ENCODE measurements around the gene PDE6B. TPM values are rescaled to one million over a fixed set of nuclear protein-coding genes. Genes with fewer than 3 reads are reported as not detected.
"Not testable (repeated sequence)": the region's sequence is repeated elsewhere in the genome, so short reads cannot be mapped to it uniquely, and the experiment has no call there.

Gene PDE6B
- total RNA-seq, 1 experiment from 2014 or later, result not detected

- DNase-seq (ENCODE audit: low read depth in 1 of 2, low spot score in 2 of 2), result no peak
- Histone ChIP-seq H3K36me3 (no peaks in the 10 kb centered on the region), H3K4me3 (no peak overlapping the region), H3K9me3 (replicated peaks) (no peaks in the 10 kb centered on the region), H3K4me1 (replicated peaks) (no peaks in the 10 kb centered on the region), H3K27me3 (replicated peaks) (no peaks in the 10 kb centered on the region), H3K27ac (no peak overlapping the region)
Observed at GRCh38 chr4:632196-632790, 6.9 kb downstream of the PDE6B start.

DNA sequence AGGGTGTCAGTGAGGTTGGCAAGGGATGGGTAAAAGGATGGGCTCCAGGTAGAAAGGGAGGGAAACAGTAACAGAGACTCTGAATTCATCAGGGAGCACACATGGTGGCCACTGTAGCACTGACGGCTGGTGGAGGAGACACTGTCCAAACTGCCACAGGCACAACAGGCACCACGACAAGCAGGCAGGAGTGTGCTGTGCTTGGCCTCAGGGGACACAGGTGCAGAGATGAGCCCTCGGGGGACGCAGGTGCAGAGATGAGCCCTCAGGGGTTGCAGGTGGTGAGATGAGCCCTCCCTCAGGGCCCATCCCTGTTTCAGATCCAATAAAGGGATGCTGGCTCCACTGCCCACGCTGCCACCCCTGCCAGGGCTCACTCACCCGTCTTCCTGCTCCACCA is 7.6 kb downstream of the PDE6B start:
- H3K36me3 ChIP-seq, result no peaks in the 10 kb centered on the region
- no peak for DNase-seq (ENCODE audit: low read depth in 1 of 2, low spot score in 2 of 2)
- H3K9me3 ChIP-seq (replicated peaks), result no peaks in the 10 kb centered on the region
- H3K27ac ChIP-seq, result no peak overlapping the region
- no peaks in the 10 kb centered on the region for H3K4me1 ChIP-seq (replicated peaks)
- no peak overlapping the region for H3K4me3 ChIP-seq
- H3K27me3 ChIP-seq (replicated peaks), result no peaks in the 10 kb centered on the region

DNA sequence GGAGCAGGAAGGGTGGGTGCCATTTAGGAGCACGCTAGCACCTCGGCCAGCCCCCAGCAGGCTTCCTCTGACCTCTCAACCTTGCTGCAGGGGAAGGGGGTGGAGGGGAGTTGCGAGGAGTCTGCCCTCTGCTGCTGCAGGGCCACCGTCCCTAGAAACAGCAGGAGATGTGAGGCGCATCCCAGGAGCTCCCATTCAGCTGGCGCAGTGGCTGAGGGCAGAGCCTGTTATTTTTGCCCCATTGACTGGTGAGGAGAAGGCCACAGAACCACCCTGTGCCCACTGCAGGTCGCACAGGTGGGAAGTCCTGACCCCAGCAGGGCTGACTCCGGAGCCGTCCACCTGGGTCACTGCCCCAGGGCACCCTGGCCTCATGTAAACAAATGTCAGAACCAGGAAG is 8.0 kb downstream of the PDE6B start:
- Histone ChIP-seq H3K27me3 (replicated peaks) (no peaks in the 10 kb centered on the region), H3K4me1 (replicated peaks) (no peaks in the 10 kb centered on the region), H3K36me3 (no peaks in the 10 kb centered on the region), H3K27ac (no peak overlapping the region), H3K9me3 (replicated peaks) (no peaks in the 10 kb centered on the region), H3K4me3 (no peak overlapping the region)
- DNase-seq (ENCODE audit: low read depth in 1 of 2, low spot score in 2 of 2), result no peak

DNA sequence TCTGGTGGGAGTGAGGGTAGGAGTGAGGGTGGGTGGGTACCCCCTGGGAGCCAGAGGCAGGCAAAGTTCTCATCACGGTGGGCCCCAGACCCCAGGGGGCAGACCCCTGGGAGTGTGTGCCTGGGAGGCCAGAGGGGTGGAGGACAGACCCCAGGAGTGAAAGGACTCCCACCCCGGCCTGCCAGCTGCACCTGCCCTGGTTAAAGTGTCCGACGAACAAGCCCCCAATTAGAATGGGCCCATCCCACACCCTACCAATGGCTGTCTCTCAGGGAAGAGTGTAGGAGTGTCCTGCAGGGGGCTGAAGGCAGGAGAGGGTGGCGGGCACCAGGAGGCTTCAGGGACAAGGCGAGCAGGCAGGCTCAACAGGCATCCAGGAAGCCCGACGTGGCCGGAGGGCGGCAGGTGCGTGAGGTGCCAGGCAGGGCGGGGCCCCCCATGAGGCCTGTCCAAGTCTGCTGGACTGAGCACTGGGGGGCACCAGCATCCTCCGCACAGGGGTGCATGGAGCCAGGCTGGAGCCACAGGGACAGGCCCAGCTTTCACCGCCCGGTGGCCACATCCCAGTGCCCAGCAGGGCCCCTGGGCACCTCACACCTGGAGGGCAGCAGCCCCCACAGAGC is 8.7 kb downstream of the PDE6B start:
- no peaks in the 10 kb centered on the region for H3K9me3 ChIP-seq (replicated peaks)

GRCh38 chr4:634599-634985 is 9.2 kb downstream of the PDE6B start:
- Histone ChIP-seq H3K36me3 (no peaks in the 10 kb centered on the region), H3K4me1 (replicated peaks) (no peaks in the 10 kb centered on the region), H3K9me3 (replicated peaks) (no peaks in the 10 kb centered on the region), H3K27me3 (replicated peaks) (no peaks in the 10 kb centered on the region), H3K27ac (no peak overlapping the region), H3K4me3 (no peak overlapping the region)
- no peak for DNase-seq (ENCODE audit: low read depth in 1 of 2, low spot score in 2 of 2)

More for the DNA sequence above, 8.7 kb downstream of the PDE6B start:
- no peaks in the 10 kb centered on the region for H3K4me1 ChIP-seq (replicated peaks)
- H3K27ac ChIP-seq, result no peak overlapping the region
- no peaks in the 10 kb centered on the region for H3K36me3 ChIP-seq
- no peaks in the 10 kb centered on the region for H3K27me3 ChIP-seq (replicated peaks)
- no peak for DNase-seq (ENCODE audit: low read depth in 1 of 2, low spot score in 2 of 2)
- no peak overlapping the region for H3K4me3 ChIP-seq

- not testable (repeated sequence) for H3K27me3 ChIP-seq (replicated peaks); DNase-seq (ENCODE audit: low read depth in 1 of 2, low spot score in 2 of 2); H3K9me3 ChIP-seq (replicated peaks)
Observed at GRCh38 chr4:635066-635835, 9.9 kb downstream of the PDE6B start.

DNA sequence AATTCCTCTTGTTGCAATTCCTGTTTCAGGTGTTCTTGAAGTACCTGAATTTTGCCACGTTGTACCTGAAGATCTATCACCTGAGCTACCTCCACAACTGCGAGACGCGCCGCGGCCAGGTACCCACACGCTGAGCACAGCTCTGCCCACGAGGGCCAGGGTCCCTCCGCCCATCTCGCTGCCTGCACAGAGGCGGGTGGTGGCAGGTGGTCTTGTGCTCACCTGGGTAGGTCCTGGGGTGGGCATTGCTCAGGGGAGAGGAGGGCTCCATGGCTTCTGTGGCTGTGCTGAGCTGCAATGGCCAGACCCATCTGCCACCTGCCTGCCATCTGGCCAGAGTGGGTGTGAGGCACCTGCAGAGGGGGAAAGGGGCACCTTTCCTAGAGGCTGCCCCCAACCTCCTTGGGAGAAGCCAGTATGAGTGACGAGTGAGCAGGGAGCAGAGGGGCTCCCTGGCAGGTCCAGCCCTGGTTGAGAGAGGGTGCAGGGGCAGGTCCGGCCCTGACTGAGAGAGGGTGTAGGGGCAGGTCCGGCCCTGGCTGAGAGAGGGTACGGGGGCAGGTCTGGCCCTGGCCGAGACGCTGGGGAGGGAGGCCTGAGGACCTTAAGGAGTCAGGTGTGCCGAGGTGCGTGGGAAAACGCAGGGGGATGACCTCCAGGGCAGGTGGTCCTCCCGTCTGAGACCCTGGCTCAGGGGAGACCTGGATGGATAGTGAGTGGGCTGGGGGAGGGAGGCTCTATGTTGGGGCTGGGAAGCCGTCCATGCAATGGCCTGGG is 10.7 kb downstream of the PDE6B start:
- Histone ChIP-seq H3K27ac (no peak overlapping the region), H3K27me3 (replicated peaks) (no peaks in the 10 kb centered on the region), H3K9me3 (replicated peaks) (no peaks in the 10 kb centered on the region), H3K4me1 (replicated peaks) (no peaks in the 10 kb centered on the region), H3K36me3 (no peaks in the 10 kb centered on the region), H3K4me3 (no peak overlapping the region)
- DNase-seq (ENCODE audit: low read depth in 1 of 2, low spot score in 2 of 2), result no peak

More at GRCh38 chr4:635066-635835, 9.9 kb downstream of the PDE6B start:
- not testable (repeated sequence) for H3K4me3 ChIP-seq; H3K4me1 ChIP-seq (replicated peaks); H3K36me3 ChIP-seq; H3K27ac ChIP-seq

GRCh38 chr4:636628-637159 is 11.3 kb downstream of the PDE6B start:
- no peak for DNase-seq (ENCODE audit: low read depth in 1 of 2, low spot score in 2 of 2)
- Histone ChIP-seq H3K9me3 (replicated peaks) (no peaks in the 10 kb centered on the region), H3K27ac (no peak overlapping the region), H3K36me3 (no peaks in the 10 kb centered on the region), H3K4me1 (replicated peaks) (no peaks in the 10 kb centered on the region), H3K4me3 (no peak overlapping the region), H3K27me3 (replicated peaks) (no peaks in the 10 kb centered on the region)

DNA sequence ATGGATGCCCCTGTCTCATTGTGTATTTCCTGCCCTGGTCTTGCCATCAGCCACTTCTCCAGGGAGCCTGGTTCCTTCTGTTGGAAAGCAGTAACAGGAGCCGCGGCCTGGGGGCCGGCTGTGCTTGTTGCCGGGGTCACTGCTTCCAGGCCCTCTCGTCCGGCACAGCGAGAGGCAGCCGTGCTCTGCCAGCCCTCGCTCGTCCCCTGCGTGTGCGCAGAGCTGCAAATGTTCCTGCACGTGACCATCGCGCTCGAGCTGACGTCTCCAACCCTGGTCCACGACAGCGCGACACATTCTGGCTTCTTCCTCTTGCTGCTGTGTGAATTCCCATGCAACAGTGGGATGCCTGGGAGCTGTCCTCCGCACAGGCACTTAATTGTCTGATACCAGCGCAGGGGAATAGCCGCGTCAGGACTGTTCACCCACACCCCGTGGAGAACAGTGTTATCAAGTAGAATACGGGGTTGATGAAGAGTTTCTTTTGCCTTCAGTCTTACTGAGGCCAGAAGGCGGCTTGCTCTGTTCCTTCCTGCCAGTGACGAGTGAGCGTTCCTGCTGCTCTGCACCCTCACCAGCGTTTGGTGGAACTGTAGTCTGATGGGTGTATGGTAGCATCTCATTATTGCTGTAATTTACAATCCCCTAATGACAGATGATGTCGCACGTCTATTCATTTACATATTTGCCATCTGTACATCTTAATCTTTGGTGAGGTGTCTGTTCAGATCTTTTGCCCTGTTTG is 12.3 kb downstream of the PDE6B start:
- DNase-seq (ENCODE audit: low read depth in 1 of 2, low spot score in 2 of 2), result no peak
- H3K9me3 ChIP-seq (replicated peaks), result no peaks in the 10 kb centered on the region

DNA sequence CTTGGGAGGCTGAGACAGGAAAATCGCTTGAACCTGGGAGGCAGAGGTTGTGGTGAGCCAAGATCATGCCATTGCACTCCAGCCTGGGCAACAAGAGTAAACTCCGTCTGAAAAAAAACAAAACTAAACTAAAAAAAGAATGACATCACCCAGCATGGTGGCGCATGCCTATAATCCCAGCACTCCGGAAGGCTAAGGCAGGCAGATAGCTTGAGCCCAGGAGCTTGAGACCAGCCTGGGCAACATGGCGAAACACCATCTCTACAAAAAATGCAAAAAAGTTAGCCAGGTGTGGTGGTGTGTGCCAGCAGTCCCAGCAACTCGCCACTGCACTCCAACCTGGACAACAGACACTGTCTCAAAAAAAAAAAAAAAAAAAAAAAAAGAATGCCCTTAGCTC is 17.0 kb downstream of the PDE6B start:
- not testable (repeated sequence) for H3K4me1 ChIP-seq (replicated peaks); H3K27ac ChIP-seq; H3K4me3 ChIP-seq; H3K36me3 ChIP-seq; H3K27me3 ChIP-seq (replicated peaks); DNase-seq (ENCODE audit: low read depth in 1 of 2, low spot score in 2 of 2); H3K9me3 ChIP-seq (replicated peaks)

More for the DNA sequence above, 12.3 kb downstream of the PDE6B start:
- Histone ChIP-seq H3K4me1 (replicated peaks) (no peaks in the 10 kb centered on the region), H3K4me3 (no peak overlapping the region), H3K27ac (no peak overlapping the region), H3K27me3 (replicated peaks) (no peaks in the 10 kb centered on the region), H3K36me3 (no peaks in the 10 kb centered on the region)

GRCh38 chr4:646460-646859 is 21.1 kb downstream of the PDE6B start:
- no peaks in the 10 kb centered on the region for H3K4me1 ChIP-seq (replicated peaks)
- H3K36me3 ChIP-seq, result no peaks in the 10 kb centered on the region
- DNase-seq (ENCODE audit: low read depth in 1 of 2, low spot score in 2 of 2), result no peak
- no peaks in the 10 kb centered on the region for H3K27me3 ChIP-seq (replicated peaks)
- H3K9me3 ChIP-seq (replicated peaks), result no peaks in the 10 kb centered on the region
- no peak overlapping the region for H3K4me3 ChIP-seq
- no peak overlapping the region for H3K27ac ChIP-seq

GRCh38 chr4:647481-647880 is 22.1 kb downstream of the PDE6B start:
- no peaks in the 10 kb centered on the region for H3K36me3 ChIP-seq
- no peaks in the 10 kb centered on the region for H3K4me1 ChIP-seq (replicated peaks)
- DNase-seq (ENCODE audit: low read depth in 1 of 2, low spot score in 2 of 2), result no peak
- no peak overlapping the region for H3K27ac ChIP-seq
- H3K4me3 ChIP-seq, result no peak overlapping the region
- H3K27me3 ChIP-seq (replicated peaks), result no peaks in the 10 kb centered on the region
- H3K9me3 ChIP-seq (replicated peaks), result no peaks in the 10 kb centered on the region

- H3K36me3 ChIP-seq, result no peaks in the 10 kb centered on the region
- no peak overlapping the region for H3K27ac ChIP-seq
- H3K4me3 ChIP-seq, result no peak overlapping the region
- H3K9me3 ChIP-seq (replicated peaks), result no peaks in the 10 kb centered on the region
- H3K27me3 ChIP-seq (replicated peaks), result no peaks in the 10 kb centered on the region
- H3K4me1 ChIP-seq (replicated peaks), result no peaks in the 10 kb centered on the region
- no peak for DNase-seq (ENCODE audit: low read depth in 1 of 2, low spot score in 2 of 2)
Observed at GRCh38 chr4:648579-649292, 23.4 kb downstream of the PDE6B start.

All from SJSA1 (cell line).